ENCODE results near the gene MPZL3.
A peak's percentile ranks its signal among the peaks of the same experiment; 100 is the strongest.

Gene MPZL3, protein sequence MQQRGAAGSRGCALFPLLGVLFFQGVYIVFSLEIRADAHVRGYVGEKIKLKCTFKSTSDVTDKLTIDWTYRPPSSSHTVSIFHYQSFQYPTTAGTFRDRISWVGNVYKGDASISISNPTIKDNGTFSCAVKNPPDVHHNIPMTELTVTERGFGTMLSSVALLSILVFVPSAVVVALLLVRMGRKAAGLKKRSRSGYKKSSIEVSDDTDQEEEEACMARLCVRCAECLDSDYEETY

GRCh38 chr11:118251858-118252652 is at the start of gene MPZL3:
Gene MPZL3 (minus strand): TSS chr11:118252365. CDS start chr11:118252294, 71 bp downstream.
- peak; percentile 21 for DNase-seq

GRCh38 chr11:118301600-118302195 is 49.5 kb upstream of the MPZL3 start:
- no peak for DNase-seq

DNA sequence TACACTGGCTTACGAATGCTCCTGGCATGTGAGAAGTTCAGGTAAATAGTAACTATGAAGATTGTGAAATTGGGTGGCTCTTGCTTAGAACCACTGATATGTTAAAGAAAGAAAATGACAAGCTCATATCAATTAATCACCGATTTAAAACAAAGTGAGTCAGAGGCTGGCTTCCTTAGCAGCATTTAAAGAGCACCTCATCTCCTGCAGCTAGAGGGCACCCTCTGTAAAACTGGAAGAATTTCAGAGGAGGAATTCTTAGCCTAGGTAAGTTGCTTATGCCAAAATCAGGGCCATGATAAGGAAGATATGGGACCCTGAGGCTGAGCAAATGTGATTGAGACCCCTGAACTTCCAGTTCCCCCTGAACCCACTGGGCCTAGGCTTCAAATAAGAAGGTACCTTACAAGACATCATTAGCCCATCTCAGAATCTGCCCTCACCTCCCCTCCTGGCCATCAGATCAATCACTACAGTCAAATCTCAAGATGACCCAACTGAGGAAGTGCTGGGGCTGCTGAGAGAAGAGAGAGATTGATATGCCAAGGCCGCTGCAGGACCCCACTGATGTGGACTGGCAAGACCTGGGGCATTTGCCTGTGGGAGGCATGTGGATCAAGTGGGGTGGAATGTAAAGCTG is 43.8 kb upstream of the MPZL3 start:
- DNase-seq, result no peak

- DNase-seq, result no peak
Measured at GRCh38 chr11:118295199-118295598, 43.0 kb upstream of the MPZL3 start.

DNA sequence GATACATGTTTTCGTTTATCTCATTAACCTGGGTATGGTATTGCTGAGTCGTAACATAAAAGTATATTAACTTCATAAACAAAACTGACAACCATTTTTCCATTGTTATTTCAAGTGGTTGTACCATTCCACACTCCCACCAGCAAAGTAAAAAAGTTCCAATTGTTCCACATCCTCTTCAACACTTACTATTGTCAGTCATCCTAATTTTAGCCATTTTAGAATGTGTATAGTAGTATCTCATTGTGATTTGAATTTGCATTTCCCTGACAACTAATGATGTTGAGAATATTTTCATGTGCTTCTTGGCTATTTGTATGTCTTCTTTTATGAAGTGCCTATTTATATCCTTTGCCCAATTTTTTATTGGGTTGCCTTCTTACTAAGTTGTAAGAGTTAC is 41.9 kb upstream of the MPZL3 start:
- no peak for DNase-seq

DNA sequence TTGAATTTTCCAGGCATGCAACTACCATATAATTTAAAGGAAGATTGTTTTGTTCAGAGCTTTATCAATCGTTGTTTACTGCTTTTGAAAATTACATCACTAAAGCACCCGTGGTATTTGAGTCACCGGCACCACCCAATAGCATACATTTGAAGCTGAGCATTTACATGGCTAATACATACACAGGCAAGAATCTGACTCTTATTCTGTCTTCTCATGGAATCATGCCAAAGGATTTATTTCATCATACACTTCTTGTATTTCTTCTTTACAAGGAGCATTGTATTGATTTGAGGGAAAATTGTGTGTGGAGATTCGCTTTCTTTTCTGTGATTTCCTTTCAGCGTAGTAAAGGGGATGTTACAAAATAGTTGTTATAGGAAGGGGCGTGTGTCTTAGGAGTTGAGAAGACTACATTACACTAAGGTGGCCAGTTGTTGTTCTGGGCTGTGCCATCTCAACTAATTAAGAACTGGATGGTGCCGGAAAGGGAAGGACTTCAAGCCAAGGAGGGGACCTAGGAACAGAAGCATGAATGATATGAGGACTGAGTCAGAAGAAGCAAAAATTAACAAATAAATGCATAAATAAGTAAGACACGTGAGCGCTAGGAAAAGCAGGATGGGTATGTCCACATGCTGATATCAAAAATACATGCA is 39.4 kb upstream of the MPZL3 start:
- DNase-seq, result no peak

DNA sequence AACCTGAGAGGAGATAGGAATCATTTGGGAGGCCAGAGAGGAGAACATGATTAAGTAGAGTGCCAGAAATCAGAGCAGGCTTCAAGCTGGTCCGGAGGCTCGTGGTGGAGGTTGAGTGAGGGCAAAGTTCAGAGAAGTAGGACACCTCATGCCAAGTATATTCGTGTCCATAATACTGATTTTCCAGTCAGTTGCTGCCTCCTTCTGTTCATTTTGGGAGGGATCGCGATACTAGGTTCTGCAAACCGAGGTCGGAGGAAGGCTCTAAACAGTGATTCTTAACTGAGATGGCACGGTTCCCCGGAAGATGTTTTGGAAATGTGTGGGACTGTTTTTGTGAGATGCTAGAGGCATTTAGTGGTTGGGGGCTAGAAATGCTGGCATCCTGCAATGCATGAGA is 38.8 kb upstream of the MPZL3 start:
- DNase-seq, result no peak

GRCh38 chr11:118289401-118289800 is 37.2 kb upstream of the MPZL3 start:
- no peak for DNase-seq

- no peak for DNase-seq
Measured at GRCh38 chr11:118287006-118287405, 34.8 kb upstream of the MPZL3 start.

DNA sequence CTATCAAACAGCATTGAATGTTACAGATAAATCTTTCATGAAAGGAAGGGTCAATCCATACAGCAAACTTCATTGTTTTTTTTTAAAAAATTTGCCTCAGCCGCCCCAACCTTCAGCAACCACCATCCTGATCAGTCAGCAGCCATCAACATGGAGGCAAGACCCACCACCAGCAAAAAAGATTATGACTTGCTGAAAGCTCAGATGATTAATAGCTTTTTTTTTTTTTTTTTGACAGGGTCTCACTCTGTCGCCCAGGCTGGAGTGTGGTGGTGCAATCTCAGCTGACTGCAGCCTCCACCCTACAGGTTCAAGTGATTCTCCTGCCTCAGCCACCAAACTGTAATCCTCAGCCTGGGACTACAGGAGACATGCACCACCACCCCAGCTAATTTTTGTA is 34.4 kb upstream of the MPZL3 start:
- no peak for DNase-seq

DNA sequence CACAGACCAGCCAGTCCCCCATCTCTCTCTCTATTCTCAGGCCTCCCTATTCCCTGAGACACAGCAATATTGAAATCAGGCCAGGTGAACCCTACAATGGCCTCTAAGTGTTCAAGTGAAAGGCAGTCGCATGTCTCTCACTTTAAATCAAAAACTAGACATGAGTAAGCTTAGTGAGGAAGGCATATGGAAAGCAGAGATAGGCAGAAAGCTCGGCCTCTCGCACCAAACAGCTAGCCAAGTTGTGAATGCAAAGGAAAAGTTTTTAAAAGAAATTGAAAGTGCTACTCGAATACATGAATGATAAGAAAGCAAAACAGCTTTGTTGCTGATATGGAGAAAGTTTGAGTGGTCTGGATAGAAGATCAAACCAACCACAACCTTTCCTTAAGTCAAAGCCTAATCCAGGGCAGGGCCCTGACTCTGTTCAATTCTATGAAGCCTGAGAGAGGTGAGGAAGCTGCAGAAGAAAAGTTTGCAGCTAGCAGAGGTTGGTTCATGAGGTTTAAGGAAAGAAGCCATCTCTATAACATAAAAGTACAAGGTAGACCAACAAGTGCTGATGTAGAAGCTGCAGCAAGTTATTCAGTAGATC is 31.7 kb upstream of the MPZL3 start:
- no peak for DNase-seq

GRCh38 chr11:118283037-118283636 is 31.0 kb upstream of the MPZL3 start:
- no peak for DNase-seq

DNA sequence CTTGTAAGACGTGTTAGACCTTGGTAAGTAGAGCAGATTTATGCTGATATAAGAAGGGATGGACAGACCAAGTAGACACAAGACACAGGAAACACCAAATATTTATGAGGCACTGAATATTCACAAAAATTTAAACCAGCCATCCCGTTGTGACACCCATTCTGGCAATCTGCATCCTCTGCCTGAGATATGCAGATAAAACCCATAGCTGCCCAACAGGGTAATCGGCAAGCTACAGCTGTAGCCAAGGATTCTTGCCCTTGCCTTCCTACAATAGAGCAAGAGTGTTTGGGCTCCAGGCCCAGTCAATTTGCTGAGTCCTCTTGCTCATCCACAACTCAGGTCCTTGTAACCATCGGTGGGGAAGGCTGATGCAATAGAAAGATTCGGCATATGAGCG is 30.4 kb upstream of the MPZL3 start:
- DNase-seq, result no peak

GRCh38 chr11:118281284-118281683 is 29.1 kb upstream of the MPZL3 start:
- DNase-seq, result no peak

GRCh38 chr11:118277312-118277711 is 25.1 kb upstream of the MPZL3 start:
- no peak for DNase-seq

DNA sequence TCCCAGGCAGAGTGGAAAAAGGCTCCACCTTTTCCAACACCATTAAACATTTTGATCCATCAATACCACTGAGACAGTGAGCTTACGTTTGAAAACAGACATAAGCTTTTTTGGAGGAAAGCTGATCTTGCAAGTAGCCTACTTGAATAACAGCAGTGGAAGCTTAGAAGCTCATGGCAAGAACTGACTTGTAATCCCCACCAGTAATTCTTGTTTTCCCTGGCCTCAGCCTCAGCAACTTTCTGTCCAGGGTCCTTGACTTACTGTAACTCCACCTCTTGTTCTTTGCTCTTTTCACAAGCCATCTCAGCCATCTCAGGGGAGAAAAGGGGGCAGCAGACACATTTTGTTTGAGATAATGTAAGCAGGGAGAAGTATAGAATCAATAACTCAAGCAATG is 24.3 kb upstream of the MPZL3 start:
- no peak for DNase-seq

GRCh38 chr11:118275176-118275575 is 23.0 kb upstream of the MPZL3 start:
- DNase-seq, result no peak

DNA sequence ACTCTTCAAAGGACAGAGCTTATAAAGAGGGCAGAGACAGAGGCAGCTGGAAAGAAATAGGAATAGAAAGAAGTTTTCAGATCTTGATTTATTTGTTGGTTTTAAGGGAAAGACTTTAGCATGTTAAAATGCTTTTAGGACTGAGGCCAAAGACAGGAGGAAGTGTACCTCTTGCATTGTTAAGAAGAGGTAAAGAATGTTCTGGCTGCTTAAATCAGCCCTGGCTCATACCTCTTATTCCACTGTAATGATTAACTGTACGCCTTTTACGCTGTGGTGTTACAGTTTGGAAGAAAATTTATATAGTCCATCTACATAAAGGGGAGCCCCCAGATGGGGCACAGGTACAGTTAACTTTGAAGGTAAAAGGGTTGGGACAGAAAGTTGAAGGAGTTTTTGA is 22.0 kb upstream of the MPZL3 start:
- no peak for DNase-seq

GRCh38 chr11:118272001-118272400 is 19.8 kb upstream of the MPZL3 start:
- no peak for DNase-seq

GRCh38 chr11:118267486-118267885 is 15.3 kb upstream of the MPZL3 start:
- no peak for DNase-seq

GRCh38 chr11:118265954-118266353 is 13.8 kb upstream of the MPZL3 start:
- DNase-seq, result no peak

Measured in amniotic stem cell (primary cell).